HepG2 (cell line): Measurements from ENCODE around the gene BCAS1. TPM values are rescaled to one million over a fixed set of nuclear protein-coding genes. Genes with fewer than 3 reads are reported as not detected.

Experiments
- ATF2 ChIP-seq: sonication (generic); formaldehyde crosslinking; IDR thresholded peaks from 2 replicates; pipeline ENCODE4 v1.4.0; 2020; ENCODE audit warnings: missing genetic modification reagents
- CCDC6 ChIP-seq: sonication (generic); formaldehyde crosslinking; IDR thresholded peaks from 2 replicates; pipeline ENCODE4 v1.8.1; 2022; ENCODE audit warnings: mild to moderate bottlenecking, missing genetic modification reagents, moderate library complexity
- DNMT1 ChIP-seq: sonication (generic); formaldehyde crosslinking; IDR thresholded peaks from 2 replicates; pipeline ENCODE4 v1.5.1; 2020; ENCODE audit warnings: mild to moderate bottlenecking, missing genetic modification reagents
- DNMT3B ChIP-seq: conservative IDR thresholded peaks from 2 replicates; pipeline ENCODE4 v1.6.1; 2016; ENCODE audit warnings: missing biosample characterization, control low read depth
- FOXM1 ChIP-seq: sonication (generic); formaldehyde crosslinking; IDR thresholded peaks from 2 replicates; pipeline ENCODE4 v1.5.0; 2020; ENCODE audit warnings: missing genetic modification reagents
- GRHL1 ChIP-seq: sonication (generic); formaldehyde crosslinking; conservative IDR thresholded peaks from 2 replicates; pipeline ENCODE4 v1.8.0; 2022; ENCODE audit warnings: missing genetic modification reagents
- IRF1 ChIP-seq: sonication (generic); formaldehyde crosslinking; IDR thresholded peaks from 2 replicates; pipeline ENCODE4 v1.4.0; 2020; ENCODE audit warnings: low read depth, mild to moderate bottlenecking, missing genetic modification reagents
- KAT7 ChIP-seq: IDR thresholded peaks from 2 replicates; pipeline ENCODE4 v1.6.1; 2018; ENCODE audit warnings: borderline replicate concordance, missing compliant biosample characterization
- KLF15 ChIP-seq: sonication (generic); formaldehyde crosslinking; IDR thresholded peaks from 2 replicates; pipeline ENCODE4 v1.8.1; 2023; ENCODE audit warnings: borderline replicate concordance, mild to moderate bottlenecking, inconsistent platforms, missing genetic modification reagents, mixed read lengths
- KMT2B ChIP-seq: IDR thresholded peaks from 2 replicates; pipeline ENCODE4 v1.6.1; 2016; ENCODE audit warnings: missing genetic modification reagents, missing compliant biosample characterization
- MIER2 ChIP-seq: IDR thresholded peaks from 2 replicates; pipeline ENCODE4 v1.6.1; 2016; ENCODE audit warnings: missing biosample characterization, missing genetic modification reagents
- MYPOP ChIP-seq: sonication (generic); formaldehyde crosslinking; IDR thresholded peaks from 2 replicates; pipeline ENCODE4 v1.8.1; 2023; ENCODE audit warnings: mild to moderate bottlenecking, moderate library complexity, missing genetic modification reagents
- NFE2L1 ChIP-seq: sonication (generic); formaldehyde crosslinking; IDR thresholded peaks from 2 replicates; pipeline ENCODE4 v1.4.0; 2020; ENCODE audit warnings: missing genetic modification reagents, mild to moderate bottlenecking, borderline replicate concordance
- RORA ChIP-seq: sonication (generic); formaldehyde crosslinking; IDR thresholded peaks from 2 replicates; pipeline ENCODE4 v1.5.0; 2020; ENCODE audit warnings: mild to moderate bottlenecking, missing genetic modification reagents, moderate library complexity
- TFAP4 ChIP-seq: sonication (generic); IDR thresholded peaks from 2 replicates; pipeline ENCODE4 v1.6.1; 2016; ENCODE audit warnings: low read depth, borderline replicate concordance
- ZBTB1 ChIP-seq: sonication (generic); formaldehyde crosslinking; IDR thresholded peaks from 2 replicates; pipeline ENCODE4 v1.4.0; 2020; ENCODE audit warnings: missing genetic modification reagents, borderline replicate concordance
- ZBTB25 ChIP-seq: IDR thresholded peaks from 2 replicates; pipeline ENCODE4 v1.6.1; 2018; ENCODE audit warnings: missing genetic modification reagents
- ZFP36L2 ChIP-seq: sonication (generic); formaldehyde crosslinking; IDR thresholded peaks from 2 replicates; pipeline ENCODE4 v1.4.0; 2020; ENCODE audit warnings: missing genetic modification reagents
- ZNF232 ChIP-seq: sonication (generic); formaldehyde crosslinking; IDR thresholded peaks from 2 replicates; pipeline ENCODE4 v1.4.0; 2020; ENCODE audit warnings: missing genetic modification reagents, borderline replicate concordance
- ZNF496 ChIP-seq: sonication (generic); formaldehyde crosslinking; IDR thresholded peaks from 2 replicates; pipeline ENCODE4 v1.8.1; 2023; ENCODE audit warnings: mild to moderate bottlenecking, moderate library complexity, missing genetic modification reagents; ENCODE audit not compliant: insufficient replicate concordance
- ZNF549 ChIP-seq: sonication (generic); formaldehyde crosslinking; IDR thresholded peaks from 2 replicates; pipeline ENCODE4 v1.5.0; 2020; ENCODE audit warnings: missing genetic modification reagents
- ZNF674 ChIP-seq: sonication (generic); formaldehyde crosslinking; IDR thresholded peaks from 2 replicates; pipeline ENCODE4 v1.5.0; 2020; ENCODE audit warnings: low read depth, mild to moderate bottlenecking, missing genetic modification reagents
- ZNF75D ChIP-seq: sonication (generic); formaldehyde crosslinking; IDR thresholded peaks from 2 replicates; pipeline ENCODE4 v1.8.1; 2023; ENCODE audit warnings: missing genetic modification reagents, mild to moderate bottlenecking, borderline replicate concordance
- polyA plus RNA-seq, 8 experiments: library from polyadenylated mRNA; depleted of rRNA in 3 of 8; stranded (reverse) in 7 of 8; unstranded in 1 of 8; fragments of >200 nt; fragmentation: Illumina TruSeq in 4 of 8; extraction: Trizol in 4 of 8; gene quantifications; 2 replicates each; pipeline versions ENCODE4 v1.2.1 to v1.2.3, GENCODE V29; 2011 to 2016; ENCODE audit warnings: low read depth in 4 of 8, missing spikeins in 1 of 8, mixed read lengths in 1 of 8; ENCODE audit not compliant: insufficient read depth in 1 of 8
- total RNA-seq, 5 experiments: library from RNA; depleted of rRNA; stranded (reverse); fragments of >200 nt; fragmentation: Illumina TruSeq; extraction: Trizol; gene quantifications; 2 replicates each; pipeline ENCODE4 v1.2.3, GENCODE V29; 2016; ENCODE audit warnings: low read depth in 1 of 5

Gene BCAS1
- total and polyA plus RNA-seq, 2 of the 13 experiments (the other 11 are each of a cell fraction or from before 2014, with no cell fraction given) = 0.55 to 0.91 TPM

- peak; percentile 91 for TF ChIP-seq ATF2 (CRISPR knock-in tag)
- no peak for TF ChIP-seq IRF1 (CRISPR knock-in tag)
- no peak for TF ChIP-seq ZNF232 (CRISPR knock-in tag)
- TF ChIP-seq ZFP36L2 (CRISPR knock-in tag) = peak; percentile 88; the same call in 1 of the 2 replicates
- no peak for TF ChIP-seq KLF15 (CRISPR knock-in tag)
- TF ChIP-seq RORA (CRISPR knock-in tag) = no peak
- peak; percentile 70; the same call in 1 of the 2 replicates for TF ChIP-seq TFAP4
- TF ChIP-seq ZBTB1 (CRISPR knock-in tag) = no peak
- no peak for TF ChIP-seq ZNF75D (CRISPR knock-in tag)
- peak; percentile 78; the same call in 1 of the 2 replicates for TF ChIP-seq ZBTB25 (CRISPR knock-in tag)
- no peak for TF ChIP-seq GRHL1 (CRISPR knock-in tag)
- no peak for TF ChIP-seq FOXM1 (CRISPR knock-in tag)
- TF ChIP-seq ZNF549 (CRISPR knock-in tag) = 0 out of 2 replicates have a peak, but pooled peaks have one; percentile 64
- no peak for TF ChIP-seq ZNF674 (CRISPR knock-in tag)
- TF ChIP-seq DNMT1 (CRISPR knock-in tag) = no peak
- no peak for TF ChIP-seq NFE2L1 (CRISPR knock-in tag)
- no peak for TF ChIP-seq ZNF496
- no peak; the same call in 1 of the 2 replicates for TF ChIP-seq KAT7
- TF ChIP-seq MIER2 = peak; percentile 65
- TF ChIP-seq KMT2B (CRISPR knock-in tag) = peak; percentile 78
- TF ChIP-seq CCDC6 = peak; percentile 89; the same call in 1 of the 2 replicates
- peak; percentile 89 for TF ChIP-seq DNMT3B (CRISPR knock-in tag)
- TF ChIP-seq MYPOP (CRISPR knock-in tag) = peak; percentile 94
These were observed 37.4 kb upstream of the BCAS1 start (continued) for GRCh38 chr20:54107600-54108325.
